Measurements from ENCODE around the gene SDF2L1.
"Not testable (repeated sequence)": the region's sequence is repeated elsewhere in the genome, so short reads cannot be mapped to it uniquely, and the experiment has no call there.

SDF2L1 gene

DNA sequence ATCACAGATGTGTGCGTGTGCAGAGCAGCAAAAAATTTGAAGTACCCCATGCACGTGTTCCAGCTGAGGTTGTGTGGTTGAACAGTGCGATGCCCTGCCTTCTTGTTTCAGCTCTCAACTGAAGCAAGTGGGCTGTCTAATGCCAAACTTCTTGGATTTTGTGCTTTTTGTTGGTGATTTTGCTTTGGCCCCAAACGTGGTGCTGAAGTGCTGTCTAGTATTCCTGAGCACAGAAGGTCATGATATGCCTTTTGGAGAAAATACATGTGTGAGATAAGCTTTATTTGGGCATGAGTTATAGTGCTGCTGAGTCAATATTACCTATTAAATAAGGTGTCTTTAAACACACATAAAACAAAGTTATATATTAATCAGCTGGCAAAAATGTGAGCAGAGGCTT is 26.4 kb upstream of the SDF2L1 start:
- Histone ChIP-seq H3K36me3 (ENCODE audit: insufficient read depth, low read length) (peaks cover 53% of the 10 kb centered on the region), H3F3A (ENCODE audit: insufficient read depth, low read length) (no peaks in the 10 kb centered on the region), H3K9me3 (ENCODE audit: low read length) (no peaks in the 10 kb centered on the region), H3K4me3 (ENCODE audit: low read depth, low read length, poor library complexity, severe bottlenecking) (no peak overlapping the region), H4K20me1 (ENCODE audit: insufficient read depth, low read length) (no peaks in the 10 kb centered on the region), H3K79me2 (ENCODE audit: insufficient read depth, low read length) (no peaks in the 10 kb centered on the region), H3K4me1 (ENCODE audit: insufficient read depth, low read length, severe bottlenecking) (peaks cover 20% of the 10 kb centered on the region), H3K9me2 (ENCODE audit: low read depth, low read length) (no peaks in the 10 kb centered on the region), H3K27me3 (ENCODE audit: insufficient read depth, low read length) (no peaks in the 10 kb centered on the region), H3K27ac (ENCODE audit: low read depth, low read length, poor library complexity, severe bottlenecking) (peak overlapping the region; percentile 60), H3K9ac (ENCODE audit: low read length) (no peak overlapping the region), H2AFZ (ENCODE audit: low read length) (no peak overlapping the region), H3K4me2 (ENCODE audit: low read length) (no peak overlapping the region)
- TF ChIP-seq EZH2 (IDR thresholded peaks at IDR 0.05; ENCODE audit: borderline replicate concordance, low read length) = no peak
- TF ChIP-seq, protein P1, sequence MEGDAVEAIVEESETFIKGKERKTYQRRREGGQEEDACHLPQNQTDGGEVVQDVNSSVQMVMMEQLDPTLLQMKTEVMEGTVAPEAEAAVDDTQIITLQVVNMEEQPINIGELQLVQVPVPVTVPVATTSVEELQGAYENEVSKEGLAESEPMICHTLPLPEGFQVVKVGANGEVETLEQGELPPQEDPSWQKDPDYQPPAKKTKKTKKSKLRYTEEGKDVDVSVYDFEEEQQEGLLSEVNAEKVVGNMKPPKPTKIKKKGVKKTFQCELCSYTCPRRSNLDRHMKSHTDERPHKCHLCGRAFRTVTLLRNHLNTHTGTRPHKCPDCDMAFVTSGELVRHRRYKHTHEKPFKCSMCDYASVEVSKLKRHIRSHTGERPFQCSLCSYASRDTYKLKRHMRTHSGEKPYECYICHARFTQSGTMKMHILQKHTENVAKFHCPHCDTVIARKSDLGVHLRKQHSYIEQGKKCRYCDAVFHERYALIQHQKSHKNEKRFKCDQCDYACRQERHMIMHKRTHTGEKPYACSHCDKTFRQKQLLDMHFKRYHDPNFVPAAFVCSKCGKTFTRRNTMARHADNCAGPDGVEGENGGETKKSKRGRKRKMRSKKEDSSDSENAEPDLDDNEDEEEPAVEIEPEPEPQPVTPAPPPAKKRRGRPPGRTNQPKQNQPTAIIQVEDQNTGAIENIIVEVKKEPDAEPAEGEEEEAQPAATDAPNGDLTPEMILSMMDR (IDR thresholded peaks at IDR 0.05; ENCODE audit: low read length) = no peak

DNA sequence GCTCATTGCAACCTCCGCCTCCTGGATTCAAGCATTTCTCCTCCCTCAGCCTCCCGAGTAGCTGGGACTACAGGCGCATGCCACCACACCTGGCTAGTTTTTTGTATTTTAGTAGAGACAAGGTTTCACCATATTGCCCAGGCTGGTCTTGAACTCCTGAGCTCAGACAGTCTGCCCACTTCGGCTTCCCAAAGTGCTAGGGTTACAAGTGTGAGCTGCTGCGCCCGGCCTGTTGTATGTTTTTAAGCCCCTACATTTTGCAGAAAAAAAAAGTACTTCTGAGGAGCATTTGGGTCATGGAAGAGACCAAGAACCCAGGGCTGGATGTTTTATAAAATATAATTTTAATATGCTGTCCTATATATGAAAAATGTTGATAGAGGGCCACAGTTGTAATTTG is 24.8 kb upstream of the SDF2L1 start:
- not testable (repeated sequence) for H3K27me3 ChIP-seq (ENCODE audit: insufficient read depth, low read length); H3F3A ChIP-seq (ENCODE audit: insufficient read depth, low read length); H3K27ac ChIP-seq (ENCODE audit: low read depth, low read length, poor library complexity, severe bottlenecking); H4K20me1 ChIP-seq (ENCODE audit: insufficient read depth, low read length); H3K9ac ChIP-seq (ENCODE audit: low read length); H3K9me3 ChIP-seq (ENCODE audit: low read length); H3K4me3 ChIP-seq (ENCODE audit: low read depth, low read length, poor library complexity, severe bottlenecking); H3K9me2 ChIP-seq (ENCODE audit: low read depth, low read length); H2AFZ ChIP-seq (ENCODE audit: low read length); H3K79me2 ChIP-seq (ENCODE audit: insufficient read depth, low read length); H3K4me2 ChIP-seq (ENCODE audit: low read length)
- peaks cover 20% of the 10 kb centered on the region for H3K4me1 ChIP-seq (ENCODE audit: insufficient read depth, low read length, severe bottlenecking)
- H3K36me3 ChIP-seq (ENCODE audit: insufficient read depth, low read length) = peaks cover 51% of the 10 kb centered on the region

DNA sequence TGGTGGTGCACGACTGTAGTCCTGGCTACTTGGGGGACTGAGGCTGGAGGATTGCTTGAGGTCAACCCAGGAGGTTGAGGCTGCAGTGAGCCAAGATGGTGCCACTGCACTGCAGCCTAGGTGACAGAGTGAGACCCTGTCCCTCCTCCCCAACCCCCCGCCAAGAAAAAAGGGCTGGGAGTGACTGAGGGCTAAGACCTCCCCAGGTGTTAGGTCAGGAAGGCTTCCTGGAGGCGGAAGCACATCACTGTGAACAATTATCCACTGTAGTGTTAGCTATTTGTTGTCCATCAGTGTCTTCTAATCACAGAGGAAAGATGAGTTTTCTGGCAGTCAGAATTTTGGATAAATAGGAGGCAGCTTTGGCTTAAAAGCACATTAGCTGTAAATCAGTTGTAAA is 21.1 kb upstream of the SDF2L1 start:
- peaks cover 38% of the 10 kb centered on the region for H3K36me3 ChIP-seq (ENCODE audit: insufficient read depth, low read length)
- no peak overlapping the region for H3K9ac ChIP-seq (ENCODE audit: low read length)
- no peak overlapping the region for H3K4me2 ChIP-seq (ENCODE audit: low read length)
- no peaks in the 10 kb centered on the region for H4K20me1 ChIP-seq (ENCODE audit: insufficient read depth, low read length)
- H2AFZ ChIP-seq (ENCODE audit: low read length) = no peak overlapping the region
- no peaks in the 10 kb centered on the region for H3K79me2 ChIP-seq (ENCODE audit: insufficient read depth, low read length)
- no peak for TF ChIP-seq EZH2 (IDR thresholded peaks at IDR 0.05; ENCODE audit: borderline replicate concordance, low read length)
- peaks cover 32% of the 10 kb centered on the region for H3K4me1 ChIP-seq (ENCODE audit: insufficient read depth, low read length, severe bottlenecking)
- no peak overlapping the region for H3K27ac ChIP-seq (ENCODE audit: low read depth, low read length, poor library complexity, severe bottlenecking)
- no peak overlapping the region for H3K4me3 ChIP-seq (ENCODE audit: low read depth, low read length, poor library complexity, severe bottlenecking)
- no peaks in the 10 kb centered on the region for H3K9me2 ChIP-seq (ENCODE audit: low read depth, low read length)
- no peaks in the 10 kb centered on the region for H3K9me3 ChIP-seq (ENCODE audit: low read length)
- H3F3A ChIP-seq (ENCODE audit: insufficient read depth, low read length) = peaks cover 6% of the 10 kb centered on the region; the same call in 1 of the 2 replicates
- H3K27me3 ChIP-seq (ENCODE audit: insufficient read depth, low read length) = no peaks in the 10 kb centered on the region

DNA sequence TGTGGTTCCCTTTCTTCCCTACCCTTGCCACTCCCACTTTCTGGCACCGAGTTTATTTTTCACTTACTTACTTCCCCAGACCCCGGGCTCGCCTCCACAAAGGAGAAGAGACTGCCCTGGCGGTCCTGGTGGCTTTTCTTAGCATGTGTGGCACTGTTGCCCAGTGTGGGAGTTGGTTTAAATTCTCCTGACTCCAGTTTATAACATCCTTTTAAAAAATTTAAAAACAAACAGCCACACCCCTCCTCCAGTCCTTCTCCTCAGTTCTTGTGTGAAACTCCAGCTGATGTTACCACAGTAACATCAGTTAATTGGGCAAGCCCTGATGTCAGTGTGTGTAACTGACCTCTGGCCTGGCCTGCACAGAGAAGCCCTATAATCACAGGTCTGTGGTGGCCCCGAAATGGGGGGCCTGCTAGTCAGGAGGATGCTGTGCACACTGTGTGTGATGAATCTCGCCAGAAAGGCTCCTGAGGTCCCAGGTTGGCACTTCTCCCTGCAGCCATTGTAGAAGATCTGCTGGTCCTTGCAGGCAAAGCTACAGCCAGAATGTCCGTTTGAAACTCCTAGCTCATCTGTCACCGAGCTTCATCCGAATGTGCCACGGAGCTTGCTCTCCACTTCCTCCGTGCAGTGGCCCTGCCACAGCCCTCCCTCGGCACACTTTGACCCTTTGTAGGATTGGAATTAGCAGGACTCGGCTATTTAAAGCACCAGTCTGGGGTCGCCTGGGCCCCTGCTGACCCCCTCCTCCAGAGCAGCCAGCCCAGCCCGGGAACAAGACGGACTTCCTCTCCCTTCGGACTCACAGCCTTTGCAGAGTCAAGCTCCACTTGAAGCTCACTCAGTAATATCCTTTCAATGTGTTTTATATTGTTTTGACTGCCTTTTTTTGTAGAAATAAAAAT is 19.8 kb upstream of the SDF2L1 start:
- Histone ChIP-seq H3K79me2 (ENCODE audit: insufficient read depth, low read length) (no peaks in the 10 kb centered on the region), H3K4me2 (ENCODE audit: low read length) (no peak overlapping the region), H2AFZ (ENCODE audit: low read length) (no peak overlapping the region), H3K27me3 (ENCODE audit: insufficient read depth, low read length) (no peaks in the 10 kb centered on the region), H3K9me3 (ENCODE audit: low read length) (no peaks in the 10 kb centered on the region), H3K4me3 (ENCODE audit: low read depth, low read length, poor library complexity, severe bottlenecking) (no peak overlapping the region), H3K9ac (ENCODE audit: low read length) (no peak overlapping the region), H3K27ac (ENCODE audit: low read depth, low read length, poor library complexity, severe bottlenecking) (no peak overlapping the region), H3K9me2 (ENCODE audit: low read depth, low read length) (no peaks in the 10 kb centered on the region), H3K36me3 (ENCODE audit: insufficient read depth, low read length) (peaks cover 44% of the 10 kb centered on the region), H3F3A (ENCODE audit: insufficient read depth, low read length) (peaks cover 6% of the 10 kb centered on the region; the same call in 1 of the 2 replicates), H4K20me1 (ENCODE audit: insufficient read depth, low read length) (no peaks in the 10 kb centered on the region), H3K4me1 (ENCODE audit: insufficient read depth, low read length, severe bottlenecking) (peaks cover 32% of the 10 kb centered on the region)
- TF ChIP-seq, protein P1 (IDR thresholded peaks at IDR 0.05; ENCODE audit: low read length) = no peak
- TF ChIP-seq EZH2 (IDR thresholded peaks at IDR 0.05; ENCODE audit: borderline replicate concordance, low read length) = no peak

Measured in OCI-LY1 (cell line).